Fibroblast of skin of scalp (primary cell): Measurements from ENCODE around the gene EXD2.
"Not testable (repeated sequence)": the region's sequence is repeated elsewhere in the genome, so short reads cannot be mapped to it uniquely, and the experiment has no call there.

Experiments used
- DNase-seq: peaks from one replicate; pipeline ENCODE4 v3.0.0-alpha.2; 2013

EXD2 gene

GRCh38 chr14:69282448-69282847 is 91.2 kb downstream of the EXD2 start:
- DNase-seq = no peak

GRCh38 chr14:69284170-69284569 is 92.9 kb downstream of the EXD2 start:
- DNase-seq = no peak

DNA sequence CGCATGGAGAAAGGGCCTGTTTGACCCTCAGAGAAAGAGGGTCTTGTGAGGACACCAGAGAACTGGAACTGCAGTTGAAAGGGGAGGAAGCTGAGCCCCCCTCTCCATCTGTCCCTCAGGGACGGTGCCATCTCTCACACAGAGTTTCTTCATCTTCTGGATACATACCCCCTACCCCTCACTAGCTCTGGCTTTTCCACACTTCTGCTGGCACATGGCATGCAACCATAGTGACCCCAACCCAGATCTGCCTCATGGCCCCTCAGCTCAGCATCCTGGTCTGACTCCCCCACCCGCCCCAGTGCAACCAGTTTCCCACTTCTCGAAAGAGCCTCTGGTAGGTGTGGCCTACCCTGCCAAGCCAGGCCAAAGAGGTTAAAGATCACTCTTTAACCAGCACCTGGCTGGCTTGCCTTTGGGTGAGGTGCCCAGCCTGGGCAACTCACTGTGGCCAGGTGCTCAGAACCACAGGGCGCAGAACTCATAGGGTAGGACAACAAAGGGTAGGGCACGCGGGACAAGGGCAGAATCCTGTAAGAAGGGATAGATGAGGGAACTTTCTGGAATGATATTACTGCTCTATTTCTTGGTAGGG is 94.5 kb downstream of the EXD2 start:
- no peak for DNase-seq

- DNase-seq = no peak
Measured at GRCh38 chr14:69287098-69288010, 96.1 kb downstream of the EXD2 start.

DNA sequence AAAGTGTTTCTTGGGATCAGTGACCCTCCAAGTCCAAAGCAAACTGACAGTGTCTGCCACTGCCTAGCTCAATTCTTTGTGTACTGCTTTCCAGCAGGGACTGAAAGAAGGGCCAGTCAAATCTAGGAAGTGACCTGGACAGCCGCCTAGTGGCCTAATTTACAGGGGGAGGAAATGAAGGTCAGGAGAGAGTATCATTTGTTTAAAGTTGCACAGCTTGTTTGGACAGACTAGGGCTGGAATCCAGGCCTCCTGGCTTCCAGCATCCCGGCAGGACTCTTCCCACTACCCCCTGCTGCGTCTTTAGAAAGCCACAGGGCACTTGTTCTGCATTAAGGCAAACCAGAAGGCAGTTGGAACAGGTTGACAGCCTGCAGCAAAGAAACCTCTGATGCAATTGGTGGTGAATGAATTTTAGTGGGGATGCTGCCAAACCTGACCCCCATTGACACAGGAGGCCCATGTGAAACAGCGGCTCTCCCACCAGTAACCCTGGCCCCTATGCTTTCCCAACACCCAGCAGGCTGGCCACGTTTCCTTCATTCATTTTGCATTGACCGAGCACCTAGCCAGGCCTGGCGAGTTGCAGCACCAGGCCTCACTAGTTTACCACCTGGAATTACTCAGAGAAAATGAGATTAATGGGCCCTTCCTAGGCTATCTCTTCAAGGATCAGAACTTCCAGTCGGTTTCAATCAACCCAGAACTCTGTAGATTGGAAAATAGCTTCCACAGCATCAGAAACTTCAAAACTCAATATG is 96.9 kb downstream of the EXD2 start:
- DNase-seq = peak; percentile 50

GRCh38 chr14:69288956-69289705 is 97.8 kb downstream of the EXD2 start:
- DNase-seq = no peak

GRCh38 chr14:69289811-69290520 is 98.7 kb downstream of the EXD2 start:
- DNase-seq = no peak

GRCh38 chr14:69290881-69291280 is 99.6 kb downstream of the EXD2 start:
- DNase-seq = not testable (repeated sequence)

DNA sequence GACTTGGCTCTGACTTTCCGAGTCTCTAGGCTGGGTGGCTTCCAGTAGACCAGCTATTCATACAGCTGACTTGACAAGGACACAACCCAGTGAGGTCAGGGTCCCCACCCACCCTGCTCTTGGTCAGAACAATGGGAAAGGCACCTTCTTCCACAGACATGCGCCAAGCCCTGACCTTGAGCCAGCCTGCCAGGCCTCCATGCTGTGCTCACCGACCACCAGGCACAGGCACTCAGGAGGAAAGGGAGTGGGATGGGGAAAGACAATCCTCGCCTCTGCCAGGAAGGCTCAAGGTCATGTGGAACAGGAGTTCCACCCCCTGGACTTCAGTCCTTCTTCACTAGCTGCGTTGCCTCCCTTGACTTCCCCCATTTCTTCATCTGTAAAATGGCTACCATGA is 100.1 kb downstream of the EXD2 start:
- DNase-seq = no peak

- peak; percentile 20 for DNase-seq
Measured at GRCh38 chr14:69291891-69292561, 100.7 kb downstream of the EXD2 start.
